HG03060 (cell line): ENCODE measurements around the gene C6orf163.

ENCODE experiments used
- ATAC-seq: cut with Tn5 transposase; IDR thresholded peaks from one replicate; pipeline ENCODE4 v1.9.1; 2021; ENCODE audit warnings: low read depth, moderate number of reproducible peaks; ENCODE audit not compliant: unreplicated experiment

The C6orf163 gene

GRCh38 chr6:87351583-87351982, 7.0 kb downstream of the C6orf163 start:
- no peak for ATAC-seq

DNA sequence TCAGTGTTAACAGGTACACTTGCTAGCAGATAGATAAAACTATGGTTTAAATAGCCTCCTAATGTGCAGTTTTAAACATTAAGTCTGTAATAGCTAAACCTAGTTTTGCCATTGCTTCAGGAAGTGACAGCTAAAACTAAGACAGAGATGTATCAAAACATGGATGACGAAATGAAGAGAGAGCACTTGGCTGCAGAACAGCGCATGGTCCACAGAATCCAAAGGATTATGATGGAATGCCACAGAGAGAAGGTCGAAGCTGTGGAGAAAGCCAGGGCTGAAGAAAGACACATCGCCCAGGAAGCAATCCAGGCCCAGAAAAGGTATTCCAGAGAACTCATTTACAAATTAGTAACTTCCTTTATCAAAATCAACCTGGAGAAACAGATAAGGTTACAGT, 11.6 kb downstream of the C6orf163 start:
- ATAC-seq = no peak

DNA sequence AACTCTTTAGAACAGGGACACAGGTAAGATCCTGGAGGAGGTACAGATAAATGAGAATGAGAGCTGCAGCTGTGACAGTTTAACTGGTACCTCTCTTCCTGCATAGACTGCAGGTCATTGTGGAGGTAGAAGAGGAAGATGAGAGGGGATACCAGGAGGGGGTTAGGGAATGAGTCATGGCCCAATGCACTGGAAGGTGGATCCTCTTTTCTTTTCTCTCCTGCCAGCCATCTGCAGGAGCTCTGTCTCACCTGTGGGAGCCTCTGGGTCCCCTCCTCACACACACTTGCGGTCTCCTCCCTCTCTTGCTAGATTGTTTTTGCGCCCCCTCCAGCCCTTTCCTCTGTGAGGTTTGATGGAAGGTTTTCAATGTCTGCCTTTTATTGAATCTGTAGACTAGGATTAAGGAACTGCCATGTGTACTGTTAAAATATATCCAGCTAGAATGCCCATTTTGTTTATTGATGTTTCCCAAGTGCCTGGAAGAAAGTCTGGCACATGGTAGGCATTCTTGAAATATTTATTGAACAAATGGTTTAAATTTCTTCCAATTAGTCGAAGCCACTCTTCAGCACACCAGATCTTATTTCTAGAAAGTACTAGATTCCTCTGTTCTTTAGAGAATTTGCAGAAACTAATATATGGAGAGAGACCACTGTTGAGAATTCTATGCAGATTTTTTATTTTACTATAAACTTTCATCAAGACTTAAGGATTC, 13.0 kb downstream of the C6orf163 start:
- ATAC-seq = no peak

DNA sequence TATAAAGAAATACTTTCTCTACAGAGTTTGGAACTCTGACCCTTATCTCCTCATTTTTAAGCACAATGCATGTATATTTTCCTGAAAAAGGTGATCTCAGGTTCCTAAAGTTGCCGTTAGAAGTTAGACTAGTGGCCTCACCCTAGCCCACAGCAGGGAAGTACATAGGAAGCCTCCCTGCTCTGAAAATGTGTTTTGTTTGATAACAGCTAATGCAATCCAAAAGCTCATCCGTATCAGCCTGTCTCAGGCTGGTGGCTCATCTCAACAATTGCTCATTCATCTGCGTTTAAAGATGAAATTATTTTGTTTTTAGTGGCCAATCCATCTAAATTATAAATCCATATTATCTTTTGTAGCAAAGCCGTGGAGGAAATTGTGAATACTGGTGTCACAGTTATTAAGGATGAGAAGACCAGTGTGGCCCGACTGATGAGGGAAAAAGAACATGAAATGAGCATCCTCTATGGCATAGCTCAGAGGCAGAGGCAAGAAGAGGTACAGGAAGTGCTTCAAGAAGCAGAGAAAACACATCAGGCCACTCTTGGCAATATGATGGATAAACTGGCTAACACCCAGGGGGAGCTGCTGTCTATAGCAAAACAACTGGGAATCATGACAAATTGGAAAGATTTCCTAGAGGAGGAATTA, 20.1 kb downstream of the C6orf163 start:
- ATAC-seq = no peak

DNA sequence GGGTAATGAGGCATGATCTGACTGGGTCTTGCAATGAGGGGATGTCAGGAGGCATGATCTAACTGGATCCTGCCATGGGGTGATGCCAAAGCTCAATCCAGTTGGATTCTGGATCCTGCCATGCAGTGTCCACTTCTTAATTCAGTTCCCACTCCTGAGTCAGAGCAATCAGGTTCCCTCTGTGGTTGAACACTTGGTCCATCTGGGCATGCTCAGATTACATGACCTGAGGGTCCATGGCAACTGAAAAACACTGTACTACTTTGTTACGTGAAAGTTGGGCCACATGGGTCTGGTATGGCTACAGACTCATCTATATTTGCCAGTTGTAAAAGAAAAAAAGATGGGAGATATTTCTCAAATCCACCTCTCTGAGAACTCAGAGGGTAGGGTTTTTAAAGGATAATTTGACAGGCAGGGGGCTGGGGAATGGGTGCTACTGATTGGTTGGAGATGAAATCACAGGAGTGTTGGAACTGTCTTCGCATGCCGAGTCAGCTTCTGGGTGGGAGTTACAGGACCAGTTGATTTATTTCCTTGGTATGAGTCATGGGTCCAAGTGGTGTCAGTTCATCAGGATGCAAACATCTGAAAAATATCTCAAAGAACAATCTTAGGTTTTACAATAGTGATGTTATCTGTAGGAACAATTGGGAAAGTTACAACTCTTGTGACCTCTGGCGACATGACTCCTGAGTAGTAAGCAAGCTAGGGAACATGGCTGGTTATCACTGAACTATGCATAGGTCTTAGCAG, 21.6 kb downstream of the C6orf163 start:
- no peak for ATAC-seq

DNA sequence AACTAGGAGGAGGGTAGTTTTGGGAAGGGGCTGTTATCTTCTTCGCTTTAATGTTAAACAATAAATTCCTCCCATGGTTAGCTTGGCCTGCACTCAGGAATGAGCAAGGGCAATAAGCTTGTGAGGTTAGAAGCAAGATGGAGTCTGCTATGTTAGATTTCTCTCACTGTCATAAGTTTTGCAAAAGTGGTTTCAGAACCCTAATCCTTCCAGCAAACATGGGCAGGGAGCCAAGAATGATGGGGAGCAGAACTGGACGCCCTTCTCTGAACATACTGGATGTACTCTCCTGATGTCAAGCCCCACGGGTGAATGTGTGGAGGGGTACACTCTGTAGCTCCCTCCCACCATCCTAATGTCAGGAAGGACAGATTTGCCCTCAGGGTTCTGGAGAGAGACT, 22.3 kb downstream of the C6orf163 start:
- ATAC-seq = no peak

GRCh38 chr6:87373377-87373776, 28.8 kb downstream of the C6orf163 start:
- no peak for ATAC-seq

GRCh38 chr6:87375315-87375714, 30.7 kb downstream of the C6orf163 start:
- ATAC-seq = no peak

- ATAC-seq = no peak
These were observed 32.0 kb downstream of the C6orf163 start for GRCh38 chr6:87376643-87377042.

- no peak for ATAC-seq
These were observed 34.3 kb downstream of the C6orf163 start for GRCh38 chr6:87378947-87379346.

DNA sequence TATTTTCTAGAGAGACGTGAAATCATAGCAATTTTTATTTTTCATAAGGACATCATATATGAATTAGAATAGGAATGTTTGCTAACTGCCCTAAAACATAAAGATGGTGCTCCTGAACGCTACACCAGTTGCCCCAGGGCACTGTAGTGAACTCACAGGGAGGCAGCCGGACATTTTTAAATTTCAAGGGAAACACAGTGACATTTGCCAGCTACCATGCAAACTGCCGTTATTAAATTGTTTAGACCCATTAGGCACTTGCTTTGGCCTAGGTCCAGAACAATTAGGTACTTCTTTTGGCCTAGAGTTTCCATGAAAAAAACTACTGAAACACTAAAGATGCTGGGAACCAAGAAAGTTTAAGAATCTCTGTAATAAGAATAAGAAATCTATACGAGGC, 38.2 kb downstream of the C6orf163 start:
- no peak for ATAC-seq

DNA sequence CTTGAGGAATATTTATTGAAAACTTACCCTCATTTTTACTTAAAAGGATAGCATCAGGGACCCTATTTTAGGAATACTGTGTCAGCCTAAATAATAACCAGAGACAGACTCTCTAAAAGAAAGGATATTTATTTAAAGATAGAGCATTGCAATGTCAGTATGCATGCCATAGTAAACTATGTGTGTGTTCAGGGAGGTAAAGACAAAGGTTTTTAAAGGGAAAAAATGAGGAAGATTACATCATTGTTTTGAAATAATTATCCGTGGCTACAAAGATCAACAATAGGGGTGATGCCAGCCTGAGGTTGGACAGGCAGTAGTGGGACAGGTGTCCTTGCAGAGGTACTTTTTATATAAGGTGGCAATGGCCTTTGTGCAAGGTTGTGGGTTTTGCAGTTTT, 39.4 kb downstream of the C6orf163 start:
- ATAC-seq = no peak

DNA sequence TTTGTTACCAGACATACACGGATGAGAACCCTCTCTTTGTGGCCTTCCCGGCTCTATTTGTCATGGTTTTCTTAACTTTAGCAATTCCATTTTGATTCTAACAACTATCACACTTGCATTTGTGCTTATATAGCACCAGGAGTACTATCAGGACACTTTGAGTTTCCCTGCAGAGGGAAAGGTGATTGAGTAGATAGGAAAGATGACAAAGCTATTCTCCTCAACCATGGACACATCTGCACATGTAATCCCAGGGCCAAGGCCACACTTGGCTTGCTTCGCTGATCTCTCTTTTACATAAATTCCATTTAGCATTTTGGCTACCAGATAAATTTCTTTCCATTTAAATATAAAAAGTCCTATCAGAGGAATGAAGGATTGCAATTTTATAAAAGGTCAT, 39.8 kb downstream of the C6orf163 start:
- no peak for ATAC-seq

- no peak for ATAC-seq
These were observed 46.7 kb downstream of the C6orf163 start for GRCh38 chr6:87391334-87391733.

- peak; percentile 55 for ATAC-seq
These were observed 48.5 kb downstream of the C6orf163 start for GRCh38 chr6:87393026-87393622.

DNA sequence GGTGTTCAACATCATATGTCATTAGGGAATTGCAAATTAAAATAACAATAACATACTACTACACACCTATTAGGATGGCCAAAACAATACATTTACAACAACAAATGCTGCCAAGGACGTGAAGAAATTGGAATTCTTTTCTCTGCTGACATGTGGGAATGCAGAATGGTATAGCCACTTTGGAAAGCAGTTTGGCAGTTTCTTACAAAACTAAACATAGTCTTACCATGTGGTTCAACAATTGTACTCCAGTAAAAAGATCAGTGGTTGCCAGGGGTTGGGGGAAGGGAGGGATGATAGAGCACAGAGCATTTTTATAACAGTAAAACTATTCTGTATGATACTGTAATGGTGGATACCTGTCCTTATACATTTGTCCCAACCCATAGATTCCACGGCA, 50.8 kb downstream of the C6orf163 start:
- ATAC-seq = no peak

DNA sequence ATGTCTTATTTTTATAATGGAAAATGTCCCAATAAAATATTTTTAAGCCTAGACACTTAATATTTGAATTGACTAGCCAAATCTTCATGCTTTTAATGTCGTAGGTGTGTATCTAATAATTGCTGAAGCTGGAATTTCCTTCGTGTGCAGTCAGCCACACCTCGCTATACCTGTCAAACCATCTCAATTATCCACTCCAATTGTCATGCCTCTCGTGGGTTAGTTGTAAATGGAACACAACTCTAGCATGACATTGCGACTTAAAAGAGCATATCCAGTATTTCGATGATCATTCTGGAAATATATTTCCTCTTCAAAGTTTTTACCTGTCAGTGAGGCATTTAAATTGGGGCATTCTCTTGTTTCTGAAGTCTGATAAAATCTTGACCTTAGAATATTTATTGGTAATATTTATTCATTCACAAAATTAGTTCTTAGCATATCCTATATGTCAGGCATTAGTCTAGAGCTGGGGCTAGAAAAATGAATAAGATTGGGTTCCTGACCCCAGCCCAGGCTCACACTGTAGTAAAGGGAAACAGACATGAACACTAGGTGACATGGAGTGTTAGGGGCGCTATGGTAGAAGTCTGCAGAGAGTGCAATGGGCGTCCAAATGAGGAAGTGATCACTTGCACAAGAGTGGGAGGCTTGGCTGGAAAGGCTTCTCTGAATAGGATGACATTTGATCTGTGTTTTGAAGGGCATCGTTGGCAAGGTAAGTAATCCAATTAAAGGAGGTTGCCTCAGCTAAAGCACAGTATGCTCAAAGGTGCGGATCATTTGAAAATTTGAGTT, 52.2 kb downstream of the C6orf163 start:
- ATAC-seq = peak; percentile 66

DNA sequence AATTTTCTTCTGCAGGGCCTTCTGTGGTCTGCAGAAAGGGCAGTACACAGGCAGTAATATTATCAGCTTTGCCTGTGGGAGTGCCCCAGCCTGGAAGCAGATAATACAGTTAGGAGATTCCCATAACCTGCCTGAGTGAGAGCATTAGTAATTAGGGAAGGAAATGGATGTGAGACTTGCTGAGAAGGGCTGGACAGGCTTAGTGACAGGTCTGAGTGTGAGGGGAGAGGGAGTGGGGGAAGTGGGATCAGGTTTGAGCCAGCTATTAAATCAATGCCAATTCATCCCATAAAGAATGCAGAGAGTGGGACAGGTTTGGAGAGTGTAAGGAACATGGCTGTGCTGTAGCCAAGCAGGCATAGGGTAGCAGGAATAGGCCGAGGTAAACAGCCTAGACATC, 53.0 kb downstream of the C6orf163 start:
- ATAC-seq = no peak

DNA sequence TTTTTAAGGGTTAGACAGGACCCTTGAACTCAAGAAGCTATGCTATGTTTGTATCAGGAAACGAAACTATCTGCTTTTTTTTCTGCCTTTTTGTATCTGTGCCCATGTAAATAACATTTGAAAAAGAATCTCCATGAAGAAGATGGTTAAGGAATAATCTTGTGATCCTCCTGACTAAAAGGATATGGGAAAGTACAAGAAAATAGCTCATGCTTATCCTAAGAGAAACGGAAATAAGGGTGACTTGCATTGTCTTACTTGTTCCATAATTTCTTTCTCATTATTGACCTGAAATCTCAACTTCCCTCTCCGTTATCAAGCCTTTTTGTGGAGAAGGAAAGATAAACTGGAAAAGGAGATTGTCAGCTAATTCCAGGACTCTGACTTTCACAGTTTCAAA, 57.2 kb downstream of the C6orf163 start:
- no peak for ATAC-seq

- ATAC-seq = no peak
These were observed 62.9 kb downstream of the C6orf163 start for GRCh38 chr6:87407561-87407900.
